Measurements from ENCODE around the gene SPOCD1.

The SPOCD1 gene

DNA sequence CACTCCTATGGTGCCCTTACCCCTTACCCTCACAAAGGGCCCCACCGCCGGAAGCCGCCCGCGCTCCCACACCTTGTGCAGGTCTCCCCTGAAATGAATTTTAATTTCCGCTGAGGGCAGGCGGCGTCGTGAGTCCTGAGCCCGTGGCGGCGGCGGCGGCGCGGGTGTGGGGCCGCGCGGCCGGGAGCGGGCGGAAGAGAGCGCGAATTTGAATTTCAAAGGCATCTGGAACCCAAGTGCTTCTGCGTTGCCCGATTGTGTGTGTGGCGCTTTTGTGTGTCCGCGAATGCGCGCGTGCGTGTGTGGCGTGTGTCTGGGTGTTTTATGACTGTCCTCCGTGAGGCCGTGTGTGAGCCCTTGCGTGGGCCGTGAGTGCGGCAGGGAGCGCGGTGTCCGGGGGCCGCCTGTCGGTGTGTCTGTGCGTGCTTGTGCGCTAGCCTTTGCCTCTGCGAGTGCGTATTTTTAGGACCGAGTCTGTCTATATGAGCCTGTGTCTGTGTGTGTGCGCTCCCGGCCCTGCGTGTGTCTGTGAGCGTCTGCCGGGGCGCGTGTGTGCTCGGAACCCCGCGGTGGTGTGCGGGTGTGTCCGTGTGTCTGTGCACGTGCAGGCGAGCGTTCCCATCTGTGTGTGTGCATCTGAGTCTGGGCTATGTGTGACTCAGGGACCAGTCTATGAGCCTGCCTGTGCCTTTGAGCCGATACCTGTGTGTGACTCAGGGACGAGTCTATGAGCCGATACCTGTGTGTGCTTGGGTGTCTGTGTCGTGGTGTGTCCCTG lies 43.7 kb downstream of the SPOCD1 start:
- DNase-seq (ENCODE audit: low spot score) = no peak

DNA sequence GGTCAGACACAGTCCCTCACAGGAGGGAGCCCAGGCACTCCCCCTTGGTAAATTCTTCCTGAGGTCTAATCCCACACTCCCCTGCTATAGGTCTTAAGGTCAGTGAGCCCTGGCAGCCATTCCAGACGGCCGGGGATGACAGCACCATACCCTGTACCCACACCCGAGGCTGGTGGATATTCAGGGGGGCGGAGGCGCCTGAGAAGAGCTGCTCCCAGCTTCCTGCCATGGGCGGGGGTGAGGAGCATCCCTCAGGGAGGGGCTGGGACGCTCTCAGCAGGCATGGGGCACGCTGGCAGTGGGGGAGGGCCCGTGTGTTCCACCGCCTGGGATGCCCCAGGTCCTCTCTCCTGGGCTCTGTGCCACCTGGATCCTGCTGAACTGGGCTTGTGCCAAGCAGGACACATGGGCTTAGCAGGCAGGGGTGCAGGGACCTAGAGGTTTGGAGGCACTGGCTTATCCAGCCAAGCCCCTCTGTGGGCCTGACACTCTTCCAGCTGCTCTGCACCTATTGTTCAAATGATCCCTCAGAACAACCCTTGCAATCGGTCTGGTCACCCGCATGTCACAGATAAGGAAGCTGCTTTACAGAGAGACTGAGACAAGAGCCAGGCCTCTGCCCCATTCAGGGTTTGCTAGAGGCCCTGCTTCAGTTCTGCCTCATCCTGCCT lies 46.0 kb downstream of the SPOCD1 start:
- DNase-seq (ENCODE audit: low spot score) = no peak

DNA sequence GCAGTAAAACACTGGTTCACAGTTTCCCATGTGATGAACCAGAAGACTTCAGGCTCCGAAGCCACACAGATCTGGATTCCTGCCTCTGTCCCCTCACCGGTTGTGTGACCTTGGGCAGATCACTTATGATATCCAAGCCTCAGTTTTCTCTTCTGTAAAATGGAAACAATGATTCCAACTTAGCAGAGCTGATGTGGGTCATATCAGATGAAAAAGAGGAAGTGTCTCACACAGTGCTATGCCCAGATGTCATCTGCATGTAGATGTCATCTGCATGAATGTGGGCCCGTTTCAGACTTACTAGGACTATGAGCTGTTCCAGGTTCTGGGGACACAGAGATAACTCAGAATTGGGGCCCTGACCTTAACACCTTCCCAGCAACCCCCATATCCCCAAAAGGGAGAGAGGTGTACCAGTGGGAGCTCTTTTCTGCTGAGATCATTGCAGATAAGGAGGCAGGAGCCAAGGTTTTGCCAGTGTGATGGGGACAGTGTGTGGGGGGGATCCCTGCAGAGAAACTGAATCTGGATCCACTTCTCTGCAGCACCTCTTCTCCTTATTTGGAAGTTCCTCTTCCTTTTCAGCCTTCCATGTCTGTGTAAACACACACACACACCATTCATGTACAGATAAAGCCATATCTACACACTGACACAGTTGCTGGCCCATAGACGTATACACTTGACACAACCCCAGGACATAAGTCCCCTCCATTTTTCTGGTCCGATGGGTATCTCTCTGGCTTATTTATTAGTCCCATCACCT lies 46.7 kb downstream of the SPOCD1 start:
- no peak for DNase-seq (ENCODE audit: low spot score)

DNA sequence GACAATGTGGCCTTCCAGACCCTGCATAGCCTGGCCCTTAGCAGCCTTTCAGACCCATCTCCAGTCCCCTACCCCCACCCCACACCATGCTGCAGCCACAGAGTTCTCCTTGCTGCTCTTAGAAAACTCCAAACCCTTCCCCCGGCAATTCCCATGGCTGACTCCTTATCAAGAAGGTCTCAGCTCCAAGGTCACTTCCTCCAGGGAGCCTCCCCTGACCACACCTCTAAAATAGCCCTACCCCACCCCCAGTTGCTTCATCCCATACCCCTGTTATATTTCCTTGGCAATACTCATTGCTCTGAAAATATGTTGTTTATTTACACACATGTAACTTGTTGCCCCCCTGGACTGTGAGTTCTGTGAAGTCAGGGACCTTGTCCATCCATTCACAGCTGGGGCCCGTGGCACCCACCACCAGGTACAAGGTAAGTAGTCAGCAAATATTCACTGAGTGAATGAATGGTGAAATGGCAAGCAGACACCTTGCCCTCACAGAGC lies 47.4 kb downstream of the SPOCD1 start:
- DNase-seq (ENCODE audit: low spot score) = no peak

DNA sequence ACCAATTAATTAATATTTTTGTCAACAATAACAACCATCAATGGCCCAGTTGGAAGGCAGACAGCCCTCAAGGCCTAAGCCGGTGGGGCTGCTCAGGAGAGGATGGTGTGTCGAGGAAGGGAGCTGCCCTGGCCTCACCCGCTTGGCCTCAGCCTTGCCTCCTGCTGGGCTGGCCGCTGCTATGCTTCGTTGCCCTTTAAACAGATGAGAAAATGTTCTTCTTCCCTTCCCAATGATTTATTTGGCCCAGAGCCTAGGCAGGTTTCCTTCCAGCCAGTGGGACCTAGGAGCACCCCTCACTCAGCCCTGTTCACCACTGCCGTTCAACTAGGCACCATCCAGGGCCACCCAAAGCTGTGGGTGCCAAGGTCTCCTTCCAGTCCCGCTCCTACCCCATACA lies 48.6 kb downstream of the SPOCD1 start:
- no peak for DNase-seq (ENCODE audit: low spot score)

DNA sequence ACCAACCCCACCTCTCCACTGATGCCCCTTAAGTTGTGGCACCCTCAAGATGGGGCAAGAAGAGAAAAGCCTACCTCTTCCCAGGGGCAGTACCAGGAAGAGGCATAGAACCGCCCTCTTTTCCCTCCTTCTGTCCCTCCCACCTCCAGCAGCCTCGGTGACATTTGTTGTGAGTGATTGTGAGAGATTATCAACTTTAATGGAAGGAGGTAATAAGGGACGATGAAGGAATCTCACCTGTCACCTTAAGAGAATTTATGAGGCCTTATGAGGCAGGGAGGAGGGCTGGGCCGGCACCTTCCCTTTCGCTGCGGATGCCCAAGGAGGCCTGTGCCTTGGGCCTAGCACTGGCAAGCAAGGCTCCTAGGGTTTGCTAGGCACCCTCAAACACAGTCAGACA lies 50.3 kb downstream of the SPOCD1 start:
- no peak for DNase-seq (ENCODE audit: low spot score)

DNA sequence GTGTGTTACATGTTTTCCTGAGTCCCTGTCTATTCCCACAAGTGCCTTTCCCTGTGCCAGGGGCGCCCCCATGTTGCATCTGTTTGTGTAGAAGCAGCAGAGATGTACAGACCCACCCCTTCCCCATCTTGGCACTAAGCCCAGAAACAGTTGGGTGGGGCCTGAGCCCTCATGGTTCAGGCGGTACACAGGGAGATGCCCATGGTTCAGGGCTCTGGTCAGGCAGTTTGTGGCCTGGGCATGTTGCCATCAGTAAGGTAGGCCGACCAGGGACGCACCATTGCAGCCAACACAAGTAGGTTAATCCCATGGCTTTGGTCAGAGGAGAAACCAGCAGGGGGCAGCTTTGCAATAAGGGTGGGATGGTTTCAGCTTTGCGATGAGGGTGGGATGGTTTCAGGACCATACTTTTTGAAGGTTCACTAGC lies 50.8 kb downstream of the SPOCD1 start:
- DNase-seq (ENCODE audit: low spot score) = no peak

DNA sequence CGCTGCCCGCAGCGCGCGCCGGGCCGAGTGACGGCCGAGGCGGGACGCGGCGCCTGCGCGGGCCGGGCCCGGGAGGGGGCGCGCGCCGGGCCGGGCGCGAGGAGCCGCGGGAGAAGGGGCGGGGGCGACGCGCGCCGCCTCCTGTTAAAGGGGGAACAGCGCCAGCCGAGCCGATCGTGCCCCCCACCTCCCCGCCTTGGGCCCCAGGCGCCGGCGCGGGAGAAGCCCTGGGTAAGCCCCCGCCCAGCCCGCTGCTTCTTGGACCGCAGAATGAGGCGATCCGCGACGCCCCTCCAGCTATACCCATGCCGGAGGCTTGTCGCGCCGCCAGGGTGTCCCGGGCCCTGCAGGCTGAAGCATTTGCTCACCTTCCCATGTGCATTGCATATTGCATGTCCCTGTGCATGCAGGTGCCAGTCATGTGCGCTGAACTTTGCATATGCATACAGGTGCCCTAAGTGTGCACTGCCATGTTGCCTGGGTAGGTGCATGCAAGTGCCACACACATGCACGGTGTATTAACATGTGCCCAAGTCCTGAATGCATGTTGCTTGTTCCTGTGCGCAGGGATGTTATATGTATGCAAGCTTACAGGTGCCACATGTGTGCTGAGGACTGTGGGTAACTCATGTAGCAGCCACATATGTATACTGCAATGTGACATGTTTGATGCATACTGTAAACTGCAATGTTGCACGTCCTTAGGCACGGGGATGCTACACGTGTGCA lies 51.3 kb downstream of the SPOCD1 start, which contains the start of gene ADGRB2:
TSS of gene ADGRB2 (minus strand) at position 29 of the 729 bp plus-strand sequence. CDS start 7,119 bp downstream, outside the sequence.
- DNase-seq (ENCODE audit: low spot score) = no peak

DNA sequence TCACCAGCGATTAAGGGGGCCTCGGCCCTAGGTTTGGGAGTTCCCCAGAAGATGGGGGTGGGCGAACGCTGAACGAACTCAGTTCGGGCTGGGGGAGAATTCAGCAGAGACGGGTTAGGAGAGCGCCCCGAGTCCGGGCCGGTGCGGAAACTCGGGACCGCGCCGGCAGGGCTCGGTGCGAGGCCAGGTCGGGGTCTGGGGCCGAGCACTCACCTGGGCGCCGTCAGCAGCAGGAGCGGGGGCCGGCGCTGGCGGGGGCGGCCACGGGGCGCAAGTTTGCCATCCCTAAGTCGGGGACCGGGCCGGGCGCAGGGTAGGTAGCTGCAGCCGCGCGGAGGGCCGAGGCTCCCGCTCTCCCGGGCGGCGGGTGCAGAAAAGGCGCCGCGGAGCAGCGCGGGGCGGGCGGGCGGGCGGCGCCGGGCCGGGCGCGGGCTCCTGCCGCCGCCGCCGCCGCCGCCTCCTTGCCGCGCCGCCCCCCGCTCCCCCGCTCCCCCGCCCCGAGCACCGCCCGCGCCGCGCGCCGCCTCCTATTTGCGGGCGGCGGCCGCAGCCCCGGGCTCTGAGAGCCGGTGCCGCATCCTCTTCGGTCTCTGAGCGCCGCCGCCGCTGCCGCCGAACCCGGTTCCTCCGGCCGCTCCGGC lies 52.0 kb downstream of the SPOCD1 start:
- DNase-seq (ENCODE audit: low spot score) = no peak

DNA sequence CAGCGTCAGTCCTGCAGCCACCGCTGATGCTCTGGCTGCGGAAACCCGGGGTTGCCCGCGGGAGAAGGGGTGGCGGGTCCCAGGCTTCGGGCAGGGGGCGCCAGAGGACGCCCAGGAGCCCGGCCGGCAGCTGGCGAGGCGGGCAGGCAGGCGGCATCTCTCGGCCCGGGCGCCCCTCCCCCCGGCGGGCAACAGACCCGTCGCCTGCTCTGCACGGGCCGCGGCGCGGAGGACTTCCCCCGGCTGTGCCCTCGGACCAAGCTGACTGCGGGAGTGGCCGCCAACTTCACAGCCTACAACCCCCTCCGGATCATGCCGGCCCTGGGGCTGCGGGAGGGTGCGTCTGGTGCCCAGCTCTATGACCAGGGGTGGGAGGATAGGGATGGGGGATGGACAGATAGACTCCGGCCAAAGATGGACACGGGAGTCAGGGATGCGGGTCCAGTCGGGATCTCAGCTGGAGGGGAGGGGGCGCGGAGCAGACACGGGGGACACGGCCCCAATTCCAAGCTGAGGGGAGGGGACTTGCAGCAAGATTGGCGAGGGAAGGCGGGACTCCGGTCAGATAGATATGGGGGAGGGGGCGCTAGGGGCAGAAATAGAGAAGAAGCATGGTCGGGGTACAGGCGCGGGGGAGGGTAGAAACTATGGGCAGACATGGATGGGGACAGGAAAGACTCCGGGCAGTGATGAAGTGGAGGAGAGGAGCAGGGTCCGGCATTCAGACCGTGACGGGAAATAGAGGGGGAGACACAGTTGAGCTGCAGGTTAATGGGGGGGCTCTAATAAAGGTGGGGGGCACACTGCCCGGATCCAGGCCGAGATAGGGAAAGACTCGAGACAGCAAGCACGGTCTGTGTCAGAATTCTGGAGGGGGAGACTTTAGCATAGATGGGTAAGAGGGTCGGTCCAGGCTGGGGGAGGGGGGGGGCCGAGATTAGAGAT lies 52.8 kb downstream of the SPOCD1 start:
- peak; percentile 79 for DNase-seq (ENCODE audit: low spot score)

DNA sequence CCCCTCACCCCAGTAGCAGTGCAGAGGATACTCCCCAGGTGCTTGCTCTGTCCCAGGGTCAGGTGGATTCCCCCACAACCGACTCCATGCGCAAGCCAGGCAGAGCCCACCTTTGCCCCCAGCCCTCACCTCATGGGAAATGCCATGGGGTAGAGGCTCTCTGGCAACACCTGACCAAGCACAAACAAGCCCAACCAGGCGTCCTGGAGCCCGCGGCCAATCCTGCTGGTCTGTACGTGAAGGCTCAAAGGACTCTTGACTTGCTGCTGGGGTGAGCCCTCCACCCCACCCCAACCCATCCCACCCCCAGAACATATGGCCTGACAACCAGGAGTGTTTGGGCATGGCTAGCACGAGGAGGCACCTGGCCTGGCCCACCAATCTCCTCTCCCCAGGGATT lies 53.5 kb downstream of the SPOCD1 start:
- no peak for DNase-seq (ENCODE audit: low spot score)

DNA sequence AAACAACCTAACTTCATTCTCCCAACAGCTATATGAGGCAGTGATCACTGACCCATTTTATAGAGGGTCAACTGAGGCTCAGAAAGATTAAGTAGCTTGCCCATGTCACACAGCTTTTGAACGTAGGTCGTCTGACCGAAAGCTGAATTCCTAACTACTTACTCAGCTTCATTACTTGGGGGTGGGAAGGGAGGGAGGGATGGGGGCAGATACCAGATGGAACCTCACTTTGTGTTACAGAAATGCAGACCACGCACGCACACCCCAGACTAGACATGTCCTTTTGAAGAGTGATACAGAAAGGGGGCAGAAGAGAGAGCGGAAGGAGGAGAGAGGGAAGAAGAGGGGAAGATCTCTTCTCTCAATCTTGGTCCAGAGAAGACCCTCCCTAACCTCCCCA lies 53.9 kb downstream of the SPOCD1 start:
- peak; percentile 51 for DNase-seq (ENCODE audit: low spot score)

DNA sequence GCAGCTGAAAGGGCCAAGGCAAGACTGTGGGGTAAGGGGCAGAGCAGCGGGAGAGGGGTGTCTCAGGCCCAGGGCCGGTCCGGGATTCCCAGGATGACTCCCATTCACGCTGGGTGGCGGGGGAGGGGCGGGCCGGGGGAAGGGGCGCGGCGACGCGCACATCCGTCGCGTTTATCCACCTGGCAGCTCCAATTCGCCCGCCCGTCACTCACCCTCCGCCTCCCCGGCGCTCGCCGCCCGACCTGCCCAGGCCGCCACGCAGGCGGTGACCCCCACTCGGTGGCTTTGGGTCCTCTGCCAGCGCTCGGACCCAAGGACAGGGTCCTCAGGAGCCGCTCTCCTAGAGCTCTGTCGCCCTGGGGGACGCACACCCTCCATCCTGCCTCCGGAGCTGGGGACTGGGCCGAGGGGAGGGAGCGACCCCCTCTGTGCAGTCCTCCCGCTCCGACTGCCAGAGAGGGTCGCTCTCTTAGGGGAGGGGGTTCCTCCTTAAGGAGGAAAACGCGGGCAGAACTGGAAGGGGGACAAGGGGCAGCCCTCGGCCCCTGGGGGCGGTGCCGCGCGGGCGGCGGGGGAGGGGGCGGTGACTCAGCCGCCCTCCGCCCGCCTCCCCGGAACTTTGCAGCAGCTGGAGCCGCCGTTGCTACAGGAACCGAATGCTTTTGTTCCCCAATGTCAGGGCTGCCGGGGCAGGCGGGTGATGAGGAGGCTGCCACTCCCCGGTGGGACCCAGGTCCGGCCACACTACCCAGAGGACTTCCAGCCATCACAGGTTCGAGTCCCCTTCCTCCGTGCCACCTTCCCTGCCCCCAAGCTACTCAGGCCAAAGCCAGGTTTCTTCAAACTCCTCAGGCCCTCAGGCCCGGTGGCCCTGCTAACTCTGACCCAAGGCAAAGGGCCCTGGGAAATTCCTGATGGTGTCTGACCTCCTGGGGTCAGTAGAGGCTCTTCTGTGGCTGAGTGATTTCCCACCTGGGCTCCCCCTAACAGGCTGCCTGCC lies 55.1 kb downstream of the SPOCD1 start:
- no peak for DNase-seq (ENCODE audit: low spot score)

DNA sequence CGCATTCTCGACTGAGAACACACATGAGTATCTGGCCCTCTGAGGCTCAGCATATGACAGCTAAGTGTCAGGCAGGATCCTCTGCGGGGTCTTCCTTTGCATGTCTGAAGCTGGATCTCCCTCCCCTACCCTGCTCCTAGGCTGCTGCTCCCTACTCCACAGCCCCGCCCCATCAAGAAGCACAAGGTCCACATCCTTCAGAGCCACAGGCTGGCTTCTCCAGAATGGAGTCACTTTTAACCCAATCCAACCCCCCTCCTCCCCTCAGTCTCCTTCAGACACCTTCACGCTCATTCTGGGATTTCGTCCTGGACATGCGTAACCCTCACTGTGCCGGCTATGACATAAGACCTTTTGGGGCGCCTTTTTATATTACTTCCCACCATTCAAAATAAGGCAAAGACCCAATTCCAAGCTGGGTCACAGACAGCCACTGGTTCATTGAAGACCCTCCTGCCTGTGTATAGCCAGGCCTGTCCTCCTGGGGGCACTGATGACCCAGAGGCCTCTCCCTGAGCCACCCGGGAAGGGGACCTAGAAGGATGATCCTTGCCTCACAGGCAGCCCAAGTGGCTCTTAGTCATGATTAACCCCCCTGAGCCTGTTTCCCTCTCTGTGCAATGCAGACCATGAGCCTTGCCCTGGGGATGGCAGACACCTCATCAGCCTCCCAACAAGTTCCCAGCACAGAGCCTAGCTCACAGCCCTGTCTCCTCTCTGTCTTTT lies 56.4 kb downstream of the SPOCD1 start:
- DNase-seq (ENCODE audit: low spot score) = no peak

DNA sequence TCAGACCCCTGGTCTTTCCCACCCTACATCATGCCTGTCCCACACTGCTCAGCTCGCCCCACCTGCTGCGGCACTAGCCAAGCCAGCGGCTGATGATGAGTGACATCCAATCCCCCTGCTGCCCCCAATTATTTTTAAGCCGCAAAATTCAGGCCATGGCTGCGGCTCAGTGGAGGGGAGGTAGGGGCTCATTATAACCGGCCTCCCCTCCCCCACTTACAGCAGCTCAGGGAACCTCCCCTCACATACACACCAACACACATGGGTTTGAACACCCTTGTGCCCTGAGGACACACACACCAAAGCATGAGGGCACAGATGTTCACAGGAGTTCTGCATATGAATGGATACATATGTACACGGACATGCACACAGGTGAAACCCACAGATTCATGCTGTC lies 57.0 kb downstream of the SPOCD1 start:
- DNase-seq (ENCODE audit: low spot score) = no peak

DNA sequence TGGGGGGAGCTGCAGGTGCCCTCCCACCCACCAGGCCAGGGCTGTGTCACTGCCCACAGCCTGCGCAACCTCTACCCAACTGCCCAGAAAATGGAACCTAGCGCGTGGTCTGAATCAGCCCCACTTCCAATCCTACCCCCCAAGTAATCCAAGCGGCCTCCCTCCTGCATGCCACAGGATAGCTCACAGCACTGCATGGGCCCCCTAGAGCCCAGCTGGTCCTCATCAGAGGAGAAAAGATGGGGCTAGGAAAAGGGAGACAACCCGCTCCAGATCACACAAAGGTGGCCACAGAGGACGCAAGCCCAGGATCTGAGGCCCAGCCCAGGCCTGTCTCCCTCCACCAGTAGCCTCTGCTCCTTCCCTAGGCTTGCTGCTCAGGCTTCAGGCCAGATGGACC lies 57.8 kb downstream of the SPOCD1 start:
- no peak for DNase-seq (ENCODE audit: low spot score)

DNA sequence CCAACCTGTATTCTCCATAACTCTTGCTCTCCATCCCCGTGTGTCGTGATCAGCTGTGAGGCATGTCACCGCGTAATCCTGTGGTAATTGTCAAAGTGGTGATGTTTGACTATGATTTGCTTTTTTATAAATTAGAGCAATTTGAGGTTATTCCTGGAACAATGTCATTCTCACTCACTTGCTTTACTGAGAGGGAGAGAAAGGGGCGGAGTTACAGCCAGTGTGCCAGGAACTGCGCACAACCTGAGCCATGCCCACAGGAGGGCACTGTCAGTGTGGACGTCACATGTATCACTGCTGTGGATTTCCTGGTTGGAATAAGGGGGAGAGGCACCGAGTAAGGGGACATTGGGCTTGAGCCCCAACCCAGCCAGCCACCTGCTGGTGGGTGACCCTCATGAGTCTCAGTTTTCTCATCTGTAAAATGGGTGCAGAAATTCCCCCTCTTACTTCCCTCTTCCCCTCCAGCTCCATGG lies 58.6 kb downstream of the SPOCD1 start:
- no peak for DNase-seq (ENCODE audit: low spot score)

DNA sequence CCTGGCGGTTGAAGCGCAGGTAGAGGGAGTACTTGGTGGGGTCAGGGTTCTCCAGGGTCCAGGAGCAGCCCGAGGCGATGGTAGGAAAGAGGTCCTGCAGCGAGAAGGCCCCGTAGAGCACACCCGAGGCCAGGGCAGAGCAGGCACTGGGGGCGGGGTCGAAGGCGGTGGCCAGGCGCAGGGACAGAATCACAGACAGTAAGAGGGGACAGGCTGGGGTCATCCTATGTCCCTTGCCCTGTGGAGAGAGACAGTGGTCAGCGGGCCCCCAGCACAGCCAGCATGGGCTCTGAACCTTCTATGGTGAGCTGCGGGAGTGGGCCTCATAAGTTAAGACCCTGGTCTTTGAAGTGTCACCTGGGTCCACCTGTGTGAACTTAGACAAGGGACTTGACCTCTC lies 59.2 kb downstream of the SPOCD1 start:
- DNase-seq (ENCODE audit: low spot score) = no peak

All from RKO (cell line).